ENCODE measurements around the gene PRKN. TPM values are rescaled to one million over a fixed set of nuclear protein-coding genes. Genes with fewer than 3 reads are reported as not detected.

PRKN gene
- total RNA-seq, 2 donors from 2014 or later: 10.7 to 21.2 TPM

- H3K4me3 ChIP-seq: no peak overlapping the region
- no peaks in the 10 kb centered on the region for H3K36me3 ChIP-seq
- no peak for DNase-seq (ENCODE audit: low spot score)
- H3K9me3 ChIP-seq: no peaks in the 10 kb centered on the region
- intact Hi-C loops (cut with DNase I): no loop called here
- TF ChIP-seq CTCF (IDR thresholded peaks at IDR 0.05): no peak
- TF ChIP-seq POLR2AphosphoS5 (IDR thresholded peaks at IDR 0.05): no peak
- no peak for TF ChIP-seq POLR2A (IDR thresholded peaks at IDR 0.05)
- no peak overlapping the region for H3K27ac ChIP-seq
- 76% methylated on average over 8 of the region's 8 CpGs for WGBS
- no peaks in the 10 kb centered on the region for H3K27me3 ChIP-seq (replicated peaks; ENCODE audit: insufficient read depth)
- H3K4me1 ChIP-seq (replicated peaks): no peaks in the 10 kb centered on the region
Observed at GRCh38 chr6:161721511-161721910, 1006.1 kb downstream of the PRKN start.

GRCh38 chr6:161716176-161716575, 1011.4 kb downstream of the PRKN start:
- Histone ChIP-seq H3K27ac (no peak overlapping the region), H3K4me1 (replicated peaks) (no peaks in the 10 kb centered on the region), H3K4me3 (no peak overlapping the region), H3K27me3 (replicated peaks; ENCODE audit: insufficient read depth) (no peaks in the 10 kb centered on the region), H3K9me3 (no peaks in the 10 kb centered on the region), H3K36me3 (no peaks in the 10 kb centered on the region)
- TF ChIP-seq POLR2A (IDR thresholded peaks at IDR 0.05) (no peak), CTCF (IDR thresholded peaks at IDR 0.05) (no peak), POLR2AphosphoS5 (IDR thresholded peaks at IDR 0.05) (no peak)
- 40% methylated on average over 3 of the region's 3 CpGs for WGBS
- intact Hi-C loops (cut with DNase I): no loop called here
- DNase-seq (ENCODE audit: low spot score): no peak

- intact Hi-C loops (cut with DNase I): no loop called here
- no peaks in the 10 kb centered on the region for H3K36me3 ChIP-seq
- no peak overlapping the region for H3K27ac ChIP-seq
- DNase-seq (ENCODE audit: low spot score): no peak
- no peaks in the 10 kb centered on the region for H3K27me3 ChIP-seq (replicated peaks; ENCODE audit: insufficient read depth)
- WGBS: 82% methylated on average over 1 of the region's 1 CpG
- H3K4me1 ChIP-seq (replicated peaks): no peaks in the 10 kb centered on the region
- no peak for TF ChIP-seq POLR2A (IDR thresholded peaks at IDR 0.05)
- no peak for TF ChIP-seq CTCF (IDR thresholded peaks at IDR 0.05)
- no peak for TF ChIP-seq POLR2AphosphoS5 (IDR thresholded peaks at IDR 0.05)
- H3K9me3 ChIP-seq: no peaks in the 10 kb centered on the region
- no peak overlapping the region for H3K4me3 ChIP-seq
Observed at GRCh38 chr6:161711938-161712337, 1015.6 kb downstream of the PRKN start.

- Histone ChIP-seq H3K4me3 (no peak overlapping the region), H3K27me3 (replicated peaks; ENCODE audit: insufficient read depth) (no peaks in the 10 kb centered on the region), H3K27ac (no peak overlapping the region), H3K36me3 (no peaks in the 10 kb centered on the region), H3K4me1 (replicated peaks) (no peaks in the 10 kb centered on the region), H3K9me3 (no peaks in the 10 kb centered on the region)
- no peak for DNase-seq (ENCODE audit: low spot score)
- no peak for TF ChIP-seq POLR2AphosphoS5 (IDR thresholded peaks at IDR 0.05)
- TF ChIP-seq POLR2A (IDR thresholded peaks at IDR 0.05): no peak
- TF ChIP-seq CTCF (IDR thresholded peaks at IDR 0.05): no peak
- intact Hi-C loops (cut with DNase I): no loop called here
Observed at GRCh38 chr6:161711515-161711914, 1016.1 kb downstream of the PRKN start.

GRCh38 chr6:161710698-161711097, 1016.9 kb downstream of the PRKN start:
- 73% methylated on average over 2 of the region's 2 CpGs for WGBS
- no peak overlapping the region for H3K4me3 ChIP-seq
- H3K4me1 ChIP-seq (replicated peaks): no peaks in the 10 kb centered on the region
- H3K27ac ChIP-seq: no peak overlapping the region
- no peaks in the 10 kb centered on the region for H3K9me3 ChIP-seq
- TF ChIP-seq CTCF (IDR thresholded peaks at IDR 0.05) (no peak), POLR2AphosphoS5 (IDR thresholded peaks at IDR 0.05) (no peak), POLR2A (IDR thresholded peaks at IDR 0.05) (no peak)
- H3K27me3 ChIP-seq (replicated peaks; ENCODE audit: insufficient read depth): no peaks in the 10 kb centered on the region
- intact Hi-C loops (cut with DNase I): no loop called here
- H3K36me3 ChIP-seq: no peaks in the 10 kb centered on the region
- no peak for DNase-seq (ENCODE audit: low spot score)
